ENCODE measurements around the gene APOBEC3F.
"Not testable (repeated sequence)": the region's sequence is repeated elsewhere in the genome, so short reads cannot be mapped to it uniquely, and the experiment has no call there.

APOBEC3F gene

DNA sequence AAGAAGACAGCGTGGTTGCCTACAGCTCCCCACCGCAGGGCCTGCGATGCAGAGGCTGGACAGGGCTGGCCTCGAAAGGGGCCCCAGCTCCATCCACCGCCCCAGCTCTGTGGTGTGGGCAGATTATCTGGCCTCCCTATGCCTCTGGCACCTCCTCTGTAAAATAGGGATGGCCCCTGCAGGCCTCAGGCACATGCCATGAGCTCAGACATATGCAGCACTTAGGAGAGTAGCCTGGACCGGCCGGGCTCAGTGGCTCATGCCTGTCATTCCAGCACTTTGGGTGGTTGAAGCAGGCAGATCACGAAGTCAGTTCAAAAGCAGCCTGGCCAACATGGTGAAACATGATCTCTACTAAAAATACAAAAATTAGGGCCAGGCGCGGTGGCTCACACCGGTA lies 12.4 kb upstream of the APOBEC3F start:
- Histone ChIP-seq H3K9me3 (ENCODE audit: control insufficient read depth in 2 of 2, low read length in 2 of 2) (no peaks in the 10 kb centered on the region), H3K4me3 (ENCODE audit: low read length in 2 of 2) (no peak overlapping the region), H3K9ac (ENCODE audit: low read length in 2 of 2) (no peak overlapping the region), H3K4me1 (ENCODE audit: control insufficient read depth, insufficient read depth, low read length) (no peaks in the 10 kb centered on the region), H3K36me3 (ENCODE audit: control insufficient read depth in 2 of 2, insufficient read depth in 2 of 2, low read length in 2 of 2) (peaks cover 0 to 3% of the 10 kb centered on the region in 2 donors), H3K27me3 (ENCODE audit: control insufficient read depth in 1 of 2, insufficient read depth in 2 of 2, low read length in 2 of 2) (no peaks in the 10 kb centered on the region), H3K27ac (ENCODE audit: low read length) (no peak overlapping the region)

GRCh38 chr22:39029227-39029626 lies 11.4 kb upstream of the APOBEC3F start:
- no peak overlapping the region for H3K4me3 ChIP-seq (ENCODE audit: low read length in 2 of 2)
- no peaks in the 10 kb centered on the region for H3K4me1 ChIP-seq (ENCODE audit: control insufficient read depth, insufficient read depth, low read length)
- H3K9ac ChIP-seq (ENCODE audit: low read length in 2 of 2), result no peak overlapping the region
- no peak overlapping the region for H3K27ac ChIP-seq (ENCODE audit: low read length)
- H3K9me3 ChIP-seq (ENCODE audit: control insufficient read depth in 2 of 2, low read length in 2 of 2), result no peaks in the 10 kb centered on the region
- H3K36me3 ChIP-seq (ENCODE audit: control insufficient read depth in 2 of 2, insufficient read depth in 2 of 2, low read length in 2 of 2), result peaks cover 0 to under 1% of the 10 kb centered on the region in 2 donors
- no peaks in the 10 kb centered on the region for H3K27me3 ChIP-seq (ENCODE audit: control insufficient read depth in 1 of 2, insufficient read depth in 2 of 2, low read length in 2 of 2)

GRCh38 chr22:39030705-39031104 lies 10.0 kb upstream of the APOBEC3F start:
- Histone ChIP-seq H3K27ac (ENCODE audit: low read length) (no peak overlapping the region), H3K27me3 (ENCODE audit: control insufficient read depth in 1 of 2, insufficient read depth in 2 of 2, low read length in 2 of 2) (no peaks in the 10 kb centered on the region), H3K9ac (ENCODE audit: low read length in 2 of 2) (no peak overlapping the region), H3K36me3 (ENCODE audit: control insufficient read depth in 2 of 2, insufficient read depth in 2 of 2, low read length in 2 of 2) (no peaks in the 10 kb centered on the region), H3K4me1 (ENCODE audit: control insufficient read depth, insufficient read depth, low read length) (no peaks in the 10 kb centered on the region), H3K9me3 (ENCODE audit: control insufficient read depth in 2 of 2, low read length in 2 of 2) (no peaks in the 10 kb centered on the region), H3K4me3 (ENCODE audit: low read length in 2 of 2) (no peak overlapping the region)

- H3K9ac ChIP-seq (ENCODE audit: low read length in 2 of 2); H3K27ac ChIP-seq (ENCODE audit: low read length); H3K4me3 ChIP-seq (ENCODE audit: low read length in 2 of 2); H3K36me3 ChIP-seq (ENCODE audit: control insufficient read depth in 2 of 2, insufficient read depth in 2 of 2, low read length in 2 of 2); H3K9me3 ChIP-seq (ENCODE audit: control insufficient read depth in 2 of 2, low read length in 2 of 2); H3K27me3 ChIP-seq (ENCODE audit: control insufficient read depth in 1 of 2, insufficient read depth in 2 of 2, low read length in 2 of 2); H3K4me1 ChIP-seq (ENCODE audit: control insufficient read depth, insufficient read depth, low read length): not testable (repeated sequence)
Measured at GRCh38 chr22:39031434-39032295, 9.0 kb upstream of the APOBEC3F start.

- H3K27me3 ChIP-seq (ENCODE audit: control insufficient read depth in 1 of 2, insufficient read depth in 2 of 2, low read length in 2 of 2); H3K4me3 ChIP-seq (ENCODE audit: low read length in 2 of 2); H3K36me3 ChIP-seq (ENCODE audit: control insufficient read depth in 2 of 2, insufficient read depth in 2 of 2, low read length in 2 of 2); H3K9ac ChIP-seq (ENCODE audit: low read length in 2 of 2); H3K9me3 ChIP-seq (ENCODE audit: control insufficient read depth in 2 of 2, low read length in 2 of 2); H3K27ac ChIP-seq (ENCODE audit: low read length); H3K4me1 ChIP-seq (ENCODE audit: control insufficient read depth, insufficient read depth, low read length): not testable (repeated sequence)
Measured at GRCh38 chr22:39037071-39037470, 3.6 kb upstream of the APOBEC3F start.

DNA sequence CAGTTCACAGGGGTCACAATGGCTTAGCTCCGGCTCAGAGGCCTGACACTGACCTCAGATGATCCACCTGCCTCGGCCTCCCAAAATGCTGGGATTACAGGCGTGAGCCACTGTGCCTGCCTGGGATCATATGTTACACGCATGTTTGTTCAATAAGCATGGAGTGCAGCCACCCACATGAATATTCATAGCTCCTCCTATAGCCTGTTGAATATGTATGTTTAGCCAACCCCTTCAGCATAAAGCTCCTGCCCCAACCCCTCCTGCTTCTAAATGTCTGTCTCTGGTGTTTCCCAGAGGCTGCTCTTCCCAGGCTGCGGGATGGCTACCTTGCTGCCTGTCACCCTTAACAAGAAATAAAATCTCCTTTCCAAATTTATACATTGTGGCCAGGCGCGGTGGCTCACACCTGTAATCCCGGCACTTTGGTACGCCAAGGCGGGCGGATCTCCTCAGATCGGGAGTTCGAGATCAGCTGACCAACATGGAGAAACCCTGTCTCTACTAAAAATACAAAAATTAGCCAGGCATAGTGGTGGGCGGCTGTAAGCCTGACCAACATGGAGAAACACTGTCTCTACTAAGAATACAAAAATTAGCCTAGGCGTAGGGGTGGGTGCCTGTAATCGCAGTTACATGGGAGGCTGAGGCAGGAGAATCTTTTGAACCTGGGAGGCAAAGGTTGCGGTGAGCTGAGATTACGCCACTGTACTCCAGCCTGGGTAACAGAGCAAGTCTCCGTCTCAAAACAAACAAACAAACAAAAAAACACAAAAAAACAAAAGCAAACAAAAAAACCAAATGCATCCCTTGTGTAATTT lies 1.1 kb upstream of the APOBEC3F start:
- no peaks in the 10 kb centered on the region for H3K9me3 ChIP-seq (ENCODE audit: control insufficient read depth in 2 of 2, low read length in 2 of 2)
- H3K9ac ChIP-seq (ENCODE audit: low read length in 2 of 2), result no peak overlapping the region
- H3K27ac ChIP-seq (ENCODE audit: low read length), result no peak overlapping the region
- no peaks in the 10 kb centered on the region for H3K4me1 ChIP-seq (ENCODE audit: control insufficient read depth, insufficient read depth, low read length)
- H3K36me3 ChIP-seq (ENCODE audit: control insufficient read depth in 2 of 2, insufficient read depth in 2 of 2, low read length in 2 of 2), result peaks cover 0 to 3% of the 10 kb centered on the region in 2 donors
- no peak overlapping the region for H3K4me3 ChIP-seq (ENCODE audit: low read length in 2 of 2)
- no peaks in the 10 kb centered on the region for H3K27me3 ChIP-seq (ENCODE audit: control insufficient read depth in 1 of 2, insufficient read depth in 2 of 2, low read length in 2 of 2)

DNA sequence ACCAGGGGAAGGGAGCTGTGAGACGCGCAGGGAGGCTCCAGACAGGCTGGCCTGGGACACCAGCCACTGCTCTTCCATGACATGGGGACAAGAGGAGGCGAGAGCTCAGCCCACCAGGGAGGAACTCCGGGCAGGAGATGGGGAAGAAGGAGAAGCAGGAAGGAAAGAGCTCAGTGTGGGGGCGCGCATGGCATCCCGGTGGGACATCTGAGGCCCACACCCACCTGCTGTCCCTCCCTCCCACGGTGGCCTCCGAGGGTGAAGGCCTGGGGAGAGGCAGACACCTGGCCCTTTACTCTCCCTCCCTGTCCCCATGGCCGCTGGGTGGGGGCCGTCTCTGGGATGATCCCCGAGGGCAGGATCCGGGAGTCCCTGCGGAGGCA lies 518 bp upstream of the APOBEC3F start:
- not testable (repeated sequence) for H3K36me3 ChIP-seq (ENCODE audit: control insufficient read depth in 2 of 2, insufficient read depth in 2 of 2, low read length in 2 of 2); H3K27ac ChIP-seq (ENCODE audit: low read length); H3K27me3 ChIP-seq (ENCODE audit: control insufficient read depth in 1 of 2, insufficient read depth in 2 of 2, low read length in 2 of 2); H3K4me1 ChIP-seq (ENCODE audit: control insufficient read depth, insufficient read depth, low read length); H3K9me3 ChIP-seq (ENCODE audit: control insufficient read depth in 2 of 2, low read length in 2 of 2)
- peak overlapping the region in 1 of 2 donors; percentile 73 for H3K9ac ChIP-seq (ENCODE audit: low read length in 2 of 2)
- H3K4me3 ChIP-seq (ENCODE audit: low read length in 2 of 2), result peak overlapping the region in 1 of 2 donors; percentile 75

DNA sequence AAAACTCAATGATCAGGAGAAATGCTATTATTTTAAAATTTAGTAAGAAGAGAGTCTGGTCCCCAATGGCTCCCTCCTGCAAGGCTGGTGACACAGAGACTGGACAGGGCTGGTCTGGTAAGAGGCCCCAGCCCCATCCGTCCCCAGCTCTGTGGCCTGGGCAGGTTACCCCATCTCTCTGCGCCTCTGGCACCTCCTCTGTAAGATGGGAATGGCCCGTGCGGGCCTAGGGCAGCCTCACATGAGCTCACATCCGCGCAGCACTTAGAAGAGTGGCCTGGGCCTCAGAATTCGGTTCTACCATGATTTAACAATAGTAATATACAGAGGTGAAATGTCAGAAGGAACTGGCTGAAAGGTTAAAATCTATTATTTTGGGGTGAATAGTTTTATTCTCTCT lies 1.2 kb downstream of the APOBEC3F start:
- Histone ChIP-seq H3K27ac (ENCODE audit: low read length) (no peak overlapping the region), H3K27me3 (ENCODE audit: control insufficient read depth in 1 of 2, insufficient read depth in 2 of 2, low read length in 2 of 2) (no peaks in the 10 kb centered on the region), H3K9me3 (ENCODE audit: control insufficient read depth in 2 of 2, low read length in 2 of 2) (no peaks in the 10 kb centered on the region), H3K36me3 (ENCODE audit: control insufficient read depth in 2 of 2, insufficient read depth in 2 of 2, low read length in 2 of 2) (peaks cover 0 to 3% of the 10 kb centered on the region in 2 donors), H3K4me3 (ENCODE audit: low read length in 2 of 2) (peak overlapping the region in 1 of 2 donors; percentile 3), H3K9ac (ENCODE audit: low read length in 2 of 2) (no peak overlapping the region), H3K4me1 (ENCODE audit: control insufficient read depth, insufficient read depth, low read length) (no peaks in the 10 kb centered on the region)

- H3K4me3 ChIP-seq (ENCODE audit: low read length in 2 of 2); H3K27me3 ChIP-seq (ENCODE audit: control insufficient read depth in 1 of 2, insufficient read depth in 2 of 2, low read length in 2 of 2); H3K9me3 ChIP-seq (ENCODE audit: control insufficient read depth in 2 of 2, low read length in 2 of 2); H3K4me1 ChIP-seq (ENCODE audit: control insufficient read depth, insufficient read depth, low read length); H3K9ac ChIP-seq (ENCODE audit: low read length in 2 of 2); H3K36me3 ChIP-seq (ENCODE audit: control insufficient read depth in 2 of 2, insufficient read depth in 2 of 2, low read length in 2 of 2); H3K27ac ChIP-seq (ENCODE audit: low read length): not testable (repeated sequence)
Measured at GRCh38 chr22:39043063-39043462, 2.4 kb downstream of the APOBEC3F start.

DNA sequence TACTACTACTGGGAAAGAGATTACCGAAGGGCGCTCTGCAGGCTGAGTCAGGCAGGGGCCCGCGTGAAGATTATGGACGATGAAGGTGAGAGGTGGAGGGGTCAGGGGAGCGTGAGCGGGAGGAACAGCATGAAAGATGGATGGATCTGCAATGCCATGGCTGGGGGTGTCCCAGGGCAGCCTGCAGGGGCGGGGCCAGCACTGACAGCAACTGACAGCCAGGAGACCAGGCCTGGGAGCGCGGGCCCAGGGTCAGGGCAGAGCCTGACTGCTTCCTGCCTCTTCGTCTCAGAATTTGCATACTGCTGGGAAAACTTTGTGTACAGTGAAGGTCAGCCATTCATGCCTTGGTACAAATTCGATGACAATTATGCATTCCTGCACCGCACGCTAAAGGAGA lies 4.5 kb downstream of the APOBEC3F start:
- H3K4me3 ChIP-seq (ENCODE audit: low read length in 2 of 2); H3K9me3 ChIP-seq (ENCODE audit: control insufficient read depth in 2 of 2, low read length in 2 of 2); H3K27me3 ChIP-seq (ENCODE audit: control insufficient read depth in 1 of 2, insufficient read depth in 2 of 2, low read length in 2 of 2); H3K9ac ChIP-seq (ENCODE audit: low read length in 2 of 2); H3K27ac ChIP-seq (ENCODE audit: low read length); H3K4me1 ChIP-seq (ENCODE audit: control insufficient read depth, insufficient read depth, low read length); H3K36me3 ChIP-seq (ENCODE audit: control insufficient read depth in 2 of 2, insufficient read depth in 2 of 2, low read length in 2 of 2): not testable (repeated sequence)

DNA sequence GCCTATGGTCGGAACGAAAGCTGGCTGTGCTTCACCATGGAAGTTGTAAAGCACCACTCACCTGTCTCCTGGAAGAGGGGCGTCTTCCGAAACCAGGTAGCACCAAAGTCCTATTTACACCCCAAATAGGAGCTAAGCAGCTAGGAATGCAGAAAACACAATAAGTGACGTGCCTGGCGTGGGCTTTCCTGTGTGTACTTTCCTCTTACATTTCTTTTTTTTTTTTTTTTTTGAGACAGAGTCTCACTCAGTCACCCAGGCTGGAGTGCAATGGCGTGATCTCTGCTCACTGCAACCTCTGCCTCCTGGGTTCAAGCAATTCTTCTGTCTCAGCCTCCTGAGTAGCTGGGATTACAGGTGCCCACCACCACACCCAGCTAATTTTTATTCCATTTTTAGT lies 8.8 kb downstream of the APOBEC3F start:
- H3K9me3 ChIP-seq (ENCODE audit: control insufficient read depth in 2 of 2, low read length in 2 of 2); H3K27ac ChIP-seq (ENCODE audit: low read length); H3K36me3 ChIP-seq (ENCODE audit: control insufficient read depth in 2 of 2, insufficient read depth in 2 of 2, low read length in 2 of 2); H3K4me3 ChIP-seq (ENCODE audit: low read length in 2 of 2); H3K9ac ChIP-seq (ENCODE audit: low read length in 2 of 2); H3K4me1 ChIP-seq (ENCODE audit: control insufficient read depth, insufficient read depth, low read length); H3K27me3 ChIP-seq (ENCODE audit: control insufficient read depth in 1 of 2, insufficient read depth in 2 of 2, low read length in 2 of 2): not testable (repeated sequence)

Data from stomach smooth muscle (tissue), 2 donors.